Panc1 (cell line): Measurements from ENCODE around the gene ATP6V1C2. TPM values are rescaled to one million over a fixed set of nuclear protein-coding genes. Genes with fewer than 3 reads are reported as not detected.

Experiments used
- ATAC-seq: fragments of 200-7000 bp; cut with Tn5 transposase; 2 replicates; pipeline ENCODE4 v1.9.1; 2020; ENCODE audit warnings: mild to moderate bottlenecking, moderate library complexity
- BruUV-seq: library from RNA; stranded (reverse); fragments of 400-500 nt; replicated peaks from 2 replicates; lab custom pipeline; 2021; lab: Mats Ljungman, UMichigan
- CTCF ChIA-PET: fragments of 300-600 bp; sonication (Branson Sonifier 250); formaldehyde crosslinking; loops from one replicate; lab custom pipeline; 2022; ENCODE audit warnings: antibody characterized with exemption; lab: Charles Lee
- POLR2A ChIA-PET: fragments of 300-600 bp; sonication (Branson Sonifier 250); formaldehyde crosslinking; loops from one replicate; lab custom pipeline; 2022; ENCODE audit warnings: antibody characterized with exemption; lab: Charles Lee
- DNase-seq: peaks from one replicate; pipeline ENCODE4 v3.0.0-alpha.2; 2010; ENCODE audit warnings: low read depth, low spot score
- H3K27ac ChIP-seq: 2 replicates; pipeline ENCODE4 v1.5.1; 2011; ENCODE audit warnings: mild to moderate bottlenecking, low read length, inconsistent platforms
- H3K27me3 ChIP-seq: fragments of 200-500 bp; sonication (Bioruptor generic); 2 replicates; pipeline ENCODE4 v1.6.0; 2014; ENCODE audit warnings: low read length, inconsistent platforms; ENCODE audit not compliant: control insufficient read depth, insufficient read depth
- H3K36me3 ChIP-seq: fragments of 200-500 bp; sonication (Bioruptor generic); 2 replicates; pipeline ENCODE4 v1.5.1; 2014; ENCODE audit warnings: inconsistent platforms, mild to moderate bottlenecking, low read length, moderate library complexity; ENCODE audit not compliant: control insufficient read depth, insufficient read depth
- H3K4me1 ChIP-seq: 2 replicates; pipeline ENCODE4 v1.5.1; 2011; ENCODE audit warnings: inconsistent platforms, mild to moderate bottlenecking, low read length, moderate library complexity; ENCODE audit not compliant: control insufficient read depth, insufficient read depth
- H3K4me3 ChIP-seq, 2 experiments: 2 replicates each; pipeline ENCODE4 v1.5.1; 2011 to 2012; ENCODE audit warnings: low read depth in 2 of 2, low read length in 2 of 2, mild to moderate bottlenecking in 2 of 2, inconsistent platforms in 1 of 2, moderate library complexity in 1 of 2
- H3K9me3 ChIP-seq: fragments of 200-500 bp; sonication (Bioruptor generic); 2 replicates; pipeline ENCODE4 v1.5.1; 2014; ENCODE audit warnings: low read depth, mild to moderate bottlenecking, inconsistent platforms, low read length, moderate library complexity; ENCODE audit not compliant: control insufficient read depth, insufficient read depth
- CTCF ChIP-seq: fragments of 450-650 bp; IDR thresholded peaks from 2 replicates; pipeline ENCODE4 v1.5.1; 2017; ENCODE audit warnings: mild to moderate bottlenecking
- POLR2AphosphoS5 ChIP-seq: IDR thresholded peaks from 2 replicates; pipeline ENCODE4 v1.6.1; 2012; ENCODE audit warnings: mild to moderate bottlenecking, low read depth, low read length, moderate library complexity
- REST ChIP-seq, 2 experiments: IDR thresholded peaks; 2 replicates each; pipeline ENCODE4 v1.6.1; 2011 to 2012; ENCODE audit warnings: low read depth in 2 of 2, control low read depth in 1 of 2, low read length in 1 of 2, mild to moderate bottlenecking in 1 of 2, moderate library complexity in 1 of 2; ENCODE audit not compliant: insufficient read depth in 1 of 2
- SIN3A ChIP-seq: IDR thresholded peaks from 2 replicates; pipeline ENCODE4 v1.6.1; 2012; ENCODE audit warnings: low read depth, mild to moderate bottlenecking, low read length, moderate library complexity, borderline replicate concordance; ENCODE audit not compliant: insufficient read depth
- TCF7L2 ChIP-seq: IDR thresholded peaks from 2 replicates; pipeline ENCODE4 v1.6.1; 2011; ENCODE audit warnings: mild to moderate bottlenecking, low read depth, low read length, inconsistent platforms
- in situ Hi-C: cut with HindIII; loops from 2 replicates; pipeline ENCODE4 v1.10.0; 2016; ENCODE audit warnings: low sequenced_read_pairs, low pct_unique_long_range_greater_than_20kb
- intact Hi-C: fragments of 100-400 bp; cut with micrococcal nuclease; formaldehyde crosslinking; loops from one replicate; pipeline ENCODE4 v1.10.0; 2022; ENCODE audit not compliant: unreplicated experiment
- total RNA-seq: library from RNA; stranded (reverse); gene quantifications from one replicate; pipeline ENCODE4 v1.2.1, GENCODE V29; 2021; ENCODE audit not compliant: unreplicated experiment

Gene ATP6V1C2
- total RNA-seq, 1 experiment from 2014 or later: 0.54 TPM

- Histone ChIP-seq H3K4me3 (no peak overlapping the region), H3K27me3 (no peaks in the 10 kb centered on the region; the same call in 1 of the 2 replicates), H3K36me3 (no peaks in the 10 kb centered on the region), H3K9me3 (no peaks in the 10 kb centered on the region), H3K27ac (no peak overlapping the region), H3K4me1 (no peaks in the 10 kb centered on the region)
- ChIA-PET CTCF (no interaction called here), POLR2A (interaction anchor here (0.6 kb wide), 1 partner anchor 29 kb away, joined by 4 read pairs; no protein-coding TSS in a partner anchor)
- ATAC-seq (no peak), DNase-seq (no peak)
- TF ChIP-seq POLR2AphosphoS5 (no peak), SIN3A (no peak), REST (IDR thresholded peaks at IDR 0.05; ENCODE audit: insufficient read depth in 1 of 2, low read depth in 2 of 2, low read length in 1 of 2) (no peak), CTCF (no peak), TCF7L2 (no peak)
- no TSS peak for BruUV-seq
- intact Hi-C loops: no loop called here
- in situ Hi-C loops: no loop called here
These were observed 32.4 kb downstream of the ATP6V1C2 start for GRCh38 chr2:10753876-10754275.

- ChIA-PET POLR2A (no interaction called here), CTCF (no interaction called here)
- TF ChIP-seq SIN3A: no peak
- no peak for TF ChIP-seq CTCF
- no peak for TF ChIP-seq POLR2AphosphoS5
- no peak for TF ChIP-seq REST (IDR thresholded peaks at IDR 0.05; ENCODE audit: insufficient read depth in 1 of 2, low read depth in 2 of 2, low read length in 1 of 2)
- TF ChIP-seq TCF7L2: no peak
- DNase-seq: no peak
- no TSS peak for BruUV-seq
- H3K36me3 ChIP-seq: no peaks in the 10 kb centered on the region
- H3K9me3 ChIP-seq: no peaks in the 10 kb centered on the region
- ATAC-seq: no peak; the same call in 1 of the 2 replicates
- no peak overlapping the region for H3K4me3 ChIP-seq
- no peaks in the 10 kb centered on the region for H3K4me1 ChIP-seq
- H3K27me3 ChIP-seq: no peaks in the 10 kb centered on the region
- in situ Hi-C loops: no loop called here
- no peak overlapping the region for H3K27ac ChIP-seq
- intact Hi-C loops: no loop called here
These were observed 34.2 kb downstream of the ATP6V1C2 start for GRCh38 chr2:10755621-10756020.
